H1 (cell line): Measurements from ENCODE around the gene MID1. TPM values are rescaled to one million over a fixed set of nuclear protein-coding genes. Genes with fewer than 3 reads are reported as not detected.

Experiments used
- CTCF ChIA-PET: fragments of 300-600 bp; sonication (Branson Sonifier 250); formaldehyde crosslinking; loops from one replicate; lab custom pipeline; 2021; ENCODE audit not compliant: partially characterized antibody; lab: Charles Lee
- POLR2A ChIA-PET: fragments of 300-600 bp; sonication (Branson Sonifier 250); formaldehyde crosslinking; loops from one replicate; lab custom pipeline; 2021; ENCODE audit warnings: inconsistent platforms; ENCODE audit not compliant: partially characterized antibody; lab: Charles Lee
- DNase-seq, 2 experiments: peaks; one replicate each; pipeline versions ENCODE4 v3.0.0 to v3.0.0-alpha.2; 2010 to 2022; ENCODE audit warnings: low spot score in 2 of 2, low read depth in 1 of 2, mixed read lengths in 1 of 2
- FAIRE-seq: peaks from 2 replicates; lab custom pipeline; 2011; peaks lifted over from hg19 to GRCh38; lab: Jason Lieb, UNC
- H2AFZ ChIP-seq: 2 replicates; pipeline ENCODE4 v1.8.1; 2012; ENCODE audit warnings: low read length, inconsistent platforms
- H2AK5ac ChIP-seq: 2 replicates; pipeline ENCODE4 v1.6.1; 2013; ENCODE audit warnings: low read depth, low read length
- H2BK120ac ChIP-seq: replicated peaks from 2 replicates; pipeline ENCODE3; 2013; ENCODE audit warnings: low read depth, low read length, inconsistent platforms
- H2BK12ac ChIP-seq: 2 replicates; pipeline ENCODE4 v1.6.1; 2013; ENCODE audit warnings: low read depth, low read length
- H2BK15ac ChIP-seq: 2 replicates; pipeline ENCODE4 v1.6.1; 2013; ENCODE audit warnings: low read length
- H2BK20ac ChIP-seq: 2 replicates; pipeline ENCODE4 v1.6.1; 2013; ENCODE audit warnings: low read length
- H2BK5ac ChIP-seq: 2 replicates; pipeline ENCODE4 v1.6.1; 2013; ENCODE audit warnings: low read depth, low read length
- H3K14ac ChIP-seq: 2 replicates; pipeline ENCODE4 v1.6.1; 2013; ENCODE audit warnings: inconsistent platforms; ENCODE audit not compliant: insufficient read length
- H3K18ac ChIP-seq: 2 replicates; pipeline ENCODE4 v1.6.1; 2013; ENCODE audit warnings: low read length; ENCODE audit errors: extremely low read depth
- H3K23ac ChIP-seq: 2 replicates; pipeline ENCODE4 v1.6.1; 2013; ENCODE audit warnings: inconsistent platforms; ENCODE audit not compliant: insufficient read length
- H3K23me2 ChIP-seq: 2 replicates; pipeline ENCODE4 v1.6.1; 2013; ENCODE audit warnings: low read depth, low read length
- H3K27ac ChIP-seq: 2 replicates; pipeline ENCODE4 v1.6.1; 2011; ENCODE audit warnings: low read depth, low read length, inconsistent platforms
- H3K27me3 ChIP-seq, 4 experiments: replicated peaks in 1 of 4; 1 replicate in 1 of 4; 2 replicates in 3 of 4; pipeline versions ENCODE4 v1.6.1 to v1.8.1; 2011 to 2013; ENCODE audit warnings: low read length in 3 of 4, mild to moderate bottlenecking in 3 of 4, inconsistent platforms in 2 of 4, mixed read lengths in 2 of 4, moderate library complexity in 1 of 4; ENCODE audit not compliant: control insufficient read depth in 3 of 4, insufficient read depth in 3 of 4; ENCODE audit errors: extremely low read depth in 1 of 4
- H3K36me3 ChIP-seq, 4 experiments: 2 replicates each; pipeline versions ENCODE4 v1.6.1 to v1.8.1; 2011 to 2013; ENCODE audit warnings: mild to moderate bottlenecking in 4 of 4, low read length in 3 of 4, moderate library complexity in 2 of 4, control low read depth in 1 of 4, inconsistent platforms in 1 of 4; ENCODE audit not compliant: insufficient read depth in 4 of 4, control insufficient read depth in 2 of 4
- H3K4ac ChIP-seq: replicated peaks from 2 replicates; pipeline ENCODE3; 2013; ENCODE audit warnings: low read length, low read depth, mixed read lengths, inconsistent platforms; ENCODE audit not compliant: insufficient read length
- H3K4me1 ChIP-seq, 4 experiments: replicated peaks in 1 of 4; 1 replicate in 1 of 4; 2 replicates in 3 of 4; pipeline versions ENCODE4 v1.6.1 to v1.8.1; 2011 to 2013; ENCODE audit warnings: low read length in 3 of 4, inconsistent platforms in 2 of 4, mixed read lengths in 1 of 4; ENCODE audit not compliant: insufficient read depth in 4 of 4, control insufficient read depth in 3 of 4
- H3K4me2 ChIP-seq, 2 experiments: 2 replicates each; pipeline versions ENCODE4 v1.6.1 to v1.8.1; 2011 to 2013; ENCODE audit warnings: low read depth in 2 of 2, low read length in 2 of 2, control low read depth in 1 of 2, inconsistent platforms in 1 of 2, mild to moderate bottlenecking in 1 of 2; ENCODE audit not compliant: insufficient read depth in 1 of 2
- H3K4me3 ChIP-seq, 4 experiments: fragments of 200-600, 300-600 bp in 1 of 4; sonication (generic), shearing (Covaris generic), sonication (Bioruptor Twin) in 1 of 4; 2 replicates each; pipeline versions ENCODE4 v1.5.1 to v1.8.1; 2011 to 2016; ENCODE audit warnings: low read length in 4 of 4, low read depth in 3 of 4, control low read depth in 2 of 4, inconsistent platforms in 2 of 4, mild to moderate bottlenecking in 2 of 4, mixed read lengths in 1 of 4, moderate library complexity in 1 of 4; ENCODE audit not compliant: insufficient read depth in 2 of 4; ENCODE audit errors: extremely low read depth in 1 of 4
- H3K56ac ChIP-seq: replicated peaks from 2 replicates; pipeline ENCODE3; 2013; ENCODE audit warnings: low read depth, mild to moderate bottlenecking, mixed read lengths, low read length, inconsistent platforms; ENCODE audit not compliant: insufficient read length
- H3K79me1 ChIP-seq: 2 replicates; pipeline ENCODE4 v1.6.1; 2013; ENCODE audit warnings: low read depth, low read length, control low read depth
- H3K79me2 ChIP-seq, 2 experiments: 2 replicates each; pipeline versions ENCODE4 v1.6.1 to v1.8.1; 2012 to 2013; ENCODE audit warnings: low read length in 2 of 2, mild to moderate bottlenecking in 2 of 2, inconsistent platforms in 1 of 2; ENCODE audit not compliant: insufficient read depth in 2 of 2, control insufficient read depth in 1 of 2
- H3K9ac ChIP-seq, 4 experiments: replicated peaks in 1 of 4; 1 replicate in 1 of 4; 2 replicates in 3 of 4; pipeline versions ENCODE4 v1.6.1 to v1.8.1; 2011 to 2013; ENCODE audit warnings: low read depth in 3 of 4, low read length in 3 of 4, control low read depth in 2 of 4, mild to moderate bottlenecking in 2 of 4, moderate library complexity in 2 of 4, inconsistent platforms in 1 of 4; ENCODE audit errors: extremely low read depth in 1 of 4
- H3K9me3 ChIP-seq, 2 experiments: 2 replicates each; pipeline versions ENCODE4 v1.6.1 to v1.8.1; 2012 to 2013; ENCODE audit warnings: mild to moderate bottlenecking in 2 of 2, moderate library complexity in 2 of 2, control low read depth in 1 of 2, inconsistent platforms in 1 of 2, low read depth in 1 of 2, low read length in 1 of 2, mixed read lengths in 1 of 2; ENCODE audit not compliant: insufficient read depth in 2 of 2
- H4K20me1 ChIP-seq, 2 experiments: replicated peaks in 1 of 2; 2 replicates each; pipeline versions ENCODE3 to v1.8.1; 2011 to 2013; ENCODE audit warnings: inconsistent platforms in 2 of 2, low read length in 2 of 2, mild to moderate bottlenecking in 1 of 2; ENCODE audit not compliant: insufficient read depth in 2 of 2, control insufficient read depth in 1 of 2
- H4K5ac ChIP-seq: 2 replicates; pipeline ENCODE4 v1.6.1; 2013; ENCODE audit warnings: low read length, low read depth, mixed read lengths, inconsistent platforms; ENCODE audit not compliant: insufficient read length
- H4K8ac ChIP-seq: 2 replicates; pipeline ENCODE4 v1.8.0; 2013; ENCODE audit warnings: mild to moderate bottlenecking, moderate library complexity, low read length, inconsistent platforms; ENCODE audit not compliant: insufficient read depth; ENCODE audit errors: extremely low read depth
- H4K91ac ChIP-seq: replicated peaks from 2 replicates; pipeline ENCODE3; 2013; ENCODE audit warnings: low read length, mixed read lengths, inconsistent platforms; ENCODE audit not compliant: insufficient read length
- E2F6 ChIP-seq: IDR thresholded peaks from 2 replicates; pipeline ENCODE4 v1.6.1; 2012; ENCODE audit warnings: inconsistent platforms
- PHF8 ChIP-seq: fragments of 200-600 bp; sonication (generic); conservative IDR thresholded peaks from 2 replicates; pipeline ENCODE4 v1.7.1; 2012; ENCODE audit warnings: low read depth, mild to moderate bottlenecking, inconsistent platforms, low read length, moderate library complexity
- TAF1 ChIP-seq: IDR thresholded peaks from 2 replicates; pipeline ENCODE4 v1.6.1; 2011; ENCODE audit warnings: mild to moderate bottlenecking, low read depth, low read length
- WGBS, 2 experiments: shearing (Covaris generic) in 1 of 2; methylation state at CpG; one replicate each; pipeline versions ENCODE4 v1.1.6 to v1.1.7; 2013 to 2015; ENCODE audit warnings: low lambda C conversion rate in 2 of 2, mixed read lengths in 2 of 2, inconsistent platforms in 1 of 2, low coverage in 1 of 2, missing lambda C conversion rate in 1 of 2; ENCODE audit not compliant: insufficient replicate concordance in 2 of 2, insufficient coverage in 1 of 2, insufficient read length in 1 of 2; ENCODE audit errors: extremely low coverage in 1 of 2, missing lambda C conversion rate in 1 of 2; 5-methylcytosine and 5-hydroxymethylcytosine counted together
- polyA plus RNA-seq, 7 experiments: library from polyadenylated mRNA; depleted of rRNA in 3 of 7; stranded (reverse) in 5 of 7; unstranded in 2 of 7; fragments of >200 nt in 5 of 7; fragments of 200-250 nt in 2 of 7; gene quantifications; 1 replicate in 5 of 7; 2 replicates in 1 of 7; 4 replicates in 1 of 7; pipeline versions ENCODE4 v1.2.1 to v1.2.3, GENCODE V29; 2011 to 2013; ENCODE audit warnings: missing spikeins in 2 of 7, mixed read lengths in 2 of 7
- total RNA-seq: library from RNA; stranded (reverse); fragmentation: NEBNext Ultra II Directional; extraction: Animal tissue kit (Norgen Biotek cat#: 25700); gene quantifications from 2 replicates; pipeline ENCODE4 v1.2.1, GENCODE V29; 2021

MID1 gene
- total and polyA plus RNA-seq, 2 of the 8 experiments (the other 6 are each of a cell fraction or from before 2014, with no cell fraction given), result 12.9 to 54.3 TPM

GRCh38 chrX:10401239-10401638, 219.1 kb downstream of the MID1 start:
- no peak overlapping the region for H2BK15ac ChIP-seq
- CTCF ChIA-PET, result interaction anchor here (1.3 kb wide), 1 partner anchor 9 kb away, joined by 3 read pairs; no protein-coding TSS in a partner anchor
- no peak overlapping the region for H3K4ac ChIP-seq
- no peak overlapping the region for H2AFZ ChIP-seq
- no peak overlapping the region for H2AK5ac ChIP-seq
- H2BK20ac ChIP-seq, result no peak overlapping the region
- no peak overlapping the region for H3K14ac ChIP-seq
- H4K5ac ChIP-seq, result no peak overlapping the region
- H3K79me2 ChIP-seq, result no peaks in the 10 kb centered on the region
- H3K9me3 ChIP-seq, result no peaks in the 10 kb centered on the region
- no peaks in the 10 kb centered on the region for H3K36me3 ChIP-seq
- DNase-seq (no peak), FAIRE-seq (no peak)
- H3K18ac ChIP-seq, result no peak overlapping the region
- no peak overlapping the region for H2BK120ac ChIP-seq
- no peaks in the 10 kb centered on the region for H3K23me2 ChIP-seq
- POLR2A ChIA-PET, result no interaction called here
- H4K20me1 ChIP-seq, result no peaks in the 10 kb centered on the region
- no peak overlapping the region for H2BK5ac ChIP-seq
- no peaks in the 10 kb centered on the region for H3K79me1 ChIP-seq
- no peak overlapping the region for H2BK12ac ChIP-seq
- no peak overlapping the region for H4K8ac ChIP-seq
- H3K23ac ChIP-seq, result no peak overlapping the region
- no peak overlapping the region for H3K4me3 ChIP-seq
- no peak overlapping the region for H3K9ac ChIP-seq
- H3K4me2 ChIP-seq, result no peak overlapping the region
- no peak overlapping the region for H3K56ac ChIP-seq
- no peak overlapping the region for H4K91ac ChIP-seq
- H3K4me1 ChIP-seq, result peaks cover 0 to 5% (median 0%) of the 10 kb centered on the region in 4 experiments; a peak in 1 of 7 replicates
- 94% methylated on average over 1 of the region's 1 CpG; no CpG with 5 or more reads in 1 of the 2 experiments for WGBS, 2 experiments
- no peak overlapping the region for H3K27ac ChIP-seq
- no peaks in the 10 kb centered on the region for H3K27me3 ChIP-seq
- TF ChIP-seq TAF1, result no peak
- no peak for TF ChIP-seq E2F6
- no peak for TF ChIP-seq PHF8
